Activated T-helper 17 cell treated with anti-CD3 and anti-CD28 coated beads, Interleukin-2, amount 50 U/mL, for 72 hours (primary cell): ENCODE measurements around the gene SLCO1B1. TPM values are rescaled to one million over a fixed set of nuclear protein-coding genes. Genes with fewer than 3 reads are reported as not detected.
"Not testable (repeated sequence)": the region's sequence is repeated elsewhere in the genome, so short reads cannot be mapped to it uniquely, and the experiment has no call there.

Source experiments
- ATAC-seq: fragments of 150-1000 bp; cut with Tn5 transposase; replicated peaks from 2 replicates; pipeline ENCODE4 v1.10.0; 2021; ENCODE audit warnings: mild to moderate bottlenecking, moderate library complexity
- H3K27ac Mint-ChIP-seq: one replicate; pipeline ENCODE4 v1.8.0; 2022; ENCODE audit warnings: mixed read lengths
- H3K27me3 Mint-ChIP-seq: one replicate; pipeline ENCODE4 v1.8.0; 2022; ENCODE audit warnings: mixed read lengths
- H3K36me3 Mint-ChIP-seq: one replicate; pipeline ENCODE4 v1.8.0; 2022; ENCODE audit warnings: low read depth, mild to moderate bottlenecking, mixed read lengths
- H3K4me1 Mint-ChIP-seq: one replicate; pipeline ENCODE4 v1.8.0; 2022; ENCODE audit warnings: mixed read lengths
- H3K4me3 Mint-ChIP-seq: one replicate; pipeline ENCODE4 v1.8.0; 2022; ENCODE audit warnings: mild to moderate bottlenecking, mixed read lengths
- H3K9me3 Mint-ChIP-seq: one replicate; pipeline ENCODE4 v1.8.0; 2022; ENCODE audit warnings: mixed read lengths
- total RNA-seq, 2 donors: library from RNA; stranded (reverse); gene quantifications; one replicate each; pipeline ENCODE4 v1.2.3, GENCODE V29; 2022

Gene SLCO1B1
- total RNA-seq, 2 donors from 2014 or later: not detected

DNA sequence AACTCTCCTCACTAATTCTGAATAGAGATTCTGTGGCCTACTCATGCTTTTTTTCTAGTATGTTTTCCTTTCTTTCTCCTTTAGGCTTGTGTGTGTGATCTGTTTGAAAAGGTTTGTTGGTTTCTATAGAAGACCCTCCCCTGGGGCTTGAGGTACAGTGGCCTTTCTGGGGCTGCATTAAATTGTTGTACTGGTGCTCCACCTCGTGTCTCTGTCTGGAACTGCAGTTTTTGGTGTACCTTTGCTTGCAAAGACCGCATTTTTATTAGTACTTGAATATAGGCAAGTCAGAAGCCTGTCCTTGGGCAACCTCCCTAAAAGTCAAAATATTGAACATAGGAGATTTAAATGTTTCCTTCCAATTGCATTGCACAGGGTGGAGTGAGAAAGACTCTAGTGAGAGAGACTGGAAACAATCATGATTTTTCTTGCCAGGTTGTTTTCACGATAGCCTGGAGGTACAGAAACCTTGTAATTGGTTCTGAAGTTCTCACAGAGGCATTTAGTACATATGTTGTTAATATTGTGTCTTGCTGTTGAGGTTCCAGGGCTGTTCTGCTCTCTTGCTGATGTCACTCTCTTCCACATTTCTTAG lies 39.0 kb downstream of the SLCO1B1 start:
- Mint-ChIP-seq H3K27me3 (peaks cover 3% of the 10 kb centered on the region), H3K36me3 (no peaks in the 10 kb centered on the region), H3K4me1 (no peaks in the 10 kb centered on the region), H3K4me3 (no peak overlapping the region), H3K27ac (no peak overlapping the region), H3K9me3 (no peaks in the 10 kb centered on the region)
- no peak for ATAC-seq

DNA sequence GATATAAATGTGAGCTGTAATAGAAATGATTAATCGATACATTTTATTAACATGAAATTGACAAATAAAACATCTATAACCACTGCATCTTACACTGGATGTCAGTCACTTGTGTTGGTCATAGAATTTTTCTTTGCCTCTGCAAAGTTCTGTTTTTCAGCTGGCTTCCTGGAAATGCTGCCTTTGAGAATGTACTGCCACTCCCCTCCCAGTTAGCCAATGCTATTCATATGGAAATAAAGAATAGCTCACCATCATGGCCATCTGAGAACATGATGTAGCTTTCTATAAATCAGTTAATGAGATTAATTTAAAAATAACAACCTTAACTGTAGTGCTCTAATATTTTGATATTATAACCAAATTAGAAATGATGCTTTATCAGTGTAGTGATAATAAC lies 41.1 kb downstream of the SLCO1B1 start:
- no peak for ATAC-seq
- no peak overlapping the region for H3K4me3 Mint-ChIP-seq
- no peaks in the 10 kb centered on the region for H3K36me3 Mint-ChIP-seq
- H3K27me3 Mint-ChIP-seq: peaks cover 3% of the 10 kb centered on the region
- no peak overlapping the region for H3K27ac Mint-ChIP-seq
- no peaks in the 10 kb centered on the region for H3K9me3 Mint-ChIP-seq
- no peaks in the 10 kb centered on the region for H3K4me1 Mint-ChIP-seq

DNA sequence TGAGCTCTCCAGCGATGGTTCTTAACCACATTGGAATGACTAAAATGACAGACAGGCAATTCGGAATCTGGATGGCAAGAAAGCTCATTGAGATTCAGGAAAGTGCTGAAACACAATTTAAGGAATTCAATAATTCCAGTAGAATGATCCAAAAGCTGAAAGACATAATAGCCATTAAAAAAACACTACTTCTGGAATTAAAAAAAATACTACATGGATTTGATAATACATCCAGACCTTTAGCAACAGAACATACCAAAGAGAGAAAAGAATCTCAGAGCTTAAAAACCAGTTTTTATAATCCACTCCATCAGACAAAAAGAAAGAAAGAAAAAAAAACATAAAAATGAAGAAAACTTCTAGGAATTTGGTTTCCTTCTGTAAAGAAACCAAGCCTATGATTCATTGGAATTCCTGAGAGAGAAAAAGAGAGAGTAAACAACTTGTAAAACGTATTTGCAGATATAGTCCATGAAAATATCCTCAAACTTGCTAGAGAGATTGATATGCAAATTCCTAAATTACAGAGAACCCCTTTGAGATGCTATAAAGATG lies 52.8 kb downstream of the SLCO1B1 start:
- no peak overlapping the region for H3K4me3 Mint-ChIP-seq
- no peak overlapping the region for H3K27ac Mint-ChIP-seq
- no peaks in the 10 kb centered on the region for H3K9me3 Mint-ChIP-seq
- H3K4me1 Mint-ChIP-seq: no peaks in the 10 kb centered on the region
- no peaks in the 10 kb centered on the region for H3K27me3 Mint-ChIP-seq
- H3K36me3 Mint-ChIP-seq: no peaks in the 10 kb centered on the region
- ATAC-seq: no peak

DNA sequence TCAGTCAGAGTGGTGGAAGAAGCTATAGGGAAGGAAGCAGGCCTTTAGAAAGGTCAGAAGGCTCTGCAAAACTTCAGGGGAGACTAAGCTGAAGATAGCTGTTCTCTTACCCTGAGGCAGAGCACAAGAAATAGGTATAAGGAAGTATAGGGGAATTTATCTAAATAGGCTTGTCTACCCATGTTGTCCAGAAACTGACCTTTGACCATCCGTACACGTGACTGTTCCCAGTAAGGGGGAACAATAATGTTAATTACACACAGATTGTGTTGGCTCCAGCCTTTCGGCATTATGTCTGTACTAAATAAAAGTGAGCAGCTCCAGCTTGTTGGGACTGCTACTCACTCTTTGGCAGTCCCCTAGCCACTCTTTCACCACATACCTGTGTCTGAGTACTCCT lies 59.0 kb downstream of the SLCO1B1 start:
- ATAC-seq: no peak
- Mint-ChIP-seq H3K27ac (no peak overlapping the region), H3K4me3 (no peak overlapping the region), H3K27me3 (no peaks in the 10 kb centered on the region), H3K4me1 (no peaks in the 10 kb centered on the region), H3K9me3 (peaks cover 6% of the 10 kb centered on the region), H3K36me3 (no peaks in the 10 kb centered on the region)

DNA sequence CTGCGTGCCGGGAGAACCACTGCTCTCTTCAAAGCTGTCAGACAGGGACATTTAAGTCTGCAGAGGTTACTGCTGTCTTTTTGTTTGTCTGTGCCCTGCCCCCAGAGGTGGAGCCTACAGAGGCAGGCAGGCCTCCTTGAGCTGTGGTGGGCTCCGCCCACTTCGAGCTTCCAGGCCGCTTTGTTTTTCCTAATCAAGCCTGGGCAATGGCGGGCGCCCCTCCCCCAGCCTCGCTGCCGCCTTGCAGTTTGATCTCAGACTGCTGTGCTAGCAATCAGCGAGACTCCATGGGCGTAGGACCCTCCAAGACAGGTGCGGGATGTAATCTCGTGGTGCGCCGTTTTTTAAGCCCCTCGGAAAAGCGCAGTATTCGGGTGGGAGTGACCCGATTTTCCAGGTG lies 83.4 kb downstream of the SLCO1B1 start:
- ATAC-seq, H3K4me3 Mint-ChIP-seq, H3K4me1 Mint-ChIP-seq, H3K9me3 Mint-ChIP-seq, H3K27ac Mint-ChIP-seq, H3K36me3 Mint-ChIP-seq, H3K27me3 Mint-ChIP-seq: not testable (repeated sequence)

DNA sequence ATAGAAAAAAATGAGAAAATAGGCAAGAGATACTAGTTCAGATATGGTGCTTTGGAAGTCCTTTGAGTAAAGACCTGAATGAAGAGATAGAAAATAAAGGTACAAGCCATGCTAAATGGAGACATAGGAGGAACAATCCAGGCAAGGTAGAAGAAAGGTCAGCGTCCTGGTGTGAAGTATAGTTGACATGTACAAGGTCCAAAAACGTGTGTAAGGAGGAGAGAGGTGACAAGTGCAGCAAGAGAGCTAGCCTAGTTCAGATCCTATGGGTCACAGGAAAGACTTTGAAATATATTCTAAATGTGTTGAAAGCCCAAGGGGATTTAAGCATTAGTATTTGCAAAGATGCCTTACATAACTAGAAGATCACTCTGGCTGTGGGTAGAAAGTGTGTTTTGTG lies 88.2 kb downstream of the SLCO1B1 start:
- H3K27me3 Mint-ChIP-seq: peaks cover 5% of the 10 kb centered on the region
- ATAC-seq: no peak
- H3K27ac Mint-ChIP-seq: no peak overlapping the region
- no peak overlapping the region for H3K4me3 Mint-ChIP-seq
- no peaks in the 10 kb centered on the region for H3K36me3 Mint-ChIP-seq
- H3K4me1 Mint-ChIP-seq: no peaks in the 10 kb centered on the region
- no peaks in the 10 kb centered on the region for H3K9me3 Mint-ChIP-seq

DNA sequence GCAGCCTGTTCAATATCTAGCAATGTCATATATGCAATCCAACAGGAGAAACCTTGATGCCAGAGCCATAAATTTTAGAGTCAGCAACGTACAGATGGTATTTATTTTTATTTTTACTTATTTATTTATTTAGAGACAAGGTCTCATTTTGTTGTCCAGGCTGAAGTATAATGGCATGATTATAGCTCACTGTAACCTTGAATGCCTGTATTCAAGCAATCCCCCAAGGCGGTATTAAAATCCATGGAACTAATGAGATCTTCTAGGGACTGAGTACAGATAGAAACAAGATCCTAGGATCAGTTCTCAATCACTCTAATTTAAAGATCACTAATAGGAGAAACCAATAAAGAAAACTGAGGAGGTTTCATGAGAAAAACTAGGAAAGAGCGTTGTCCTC lies 89.3 kb downstream of the SLCO1B1 start:
- H3K36me3 Mint-ChIP-seq: no peaks in the 10 kb centered on the region
- peaks cover 5% of the 10 kb centered on the region for H3K27me3 Mint-ChIP-seq
- no peaks in the 10 kb centered on the region for H3K4me1 Mint-ChIP-seq
- H3K4me3 Mint-ChIP-seq: no peak overlapping the region
- H3K27ac Mint-ChIP-seq: no peak overlapping the region
- ATAC-seq: no peak
- no peaks in the 10 kb centered on the region for H3K9me3 Mint-ChIP-seq

DNA sequence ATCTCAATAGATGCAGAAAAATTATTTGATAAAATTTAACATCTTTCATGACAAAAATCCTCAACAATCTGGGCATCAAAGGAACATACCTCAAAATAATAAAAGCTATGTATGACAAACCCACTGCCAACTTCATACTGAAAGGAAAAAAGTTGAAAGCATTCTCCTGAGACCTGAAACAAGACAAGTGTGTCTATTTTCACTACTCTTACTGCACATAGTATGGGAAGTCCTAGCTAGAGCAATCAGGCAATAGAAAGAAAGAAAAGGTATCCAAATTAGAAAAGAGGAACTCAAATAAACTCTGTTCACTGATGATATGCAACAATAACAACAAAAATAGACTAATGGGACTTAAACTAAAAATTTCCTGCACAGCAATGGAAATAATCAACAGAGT lies 90.1 kb downstream of the SLCO1B1 start:
- H3K36me3 Mint-ChIP-seq: no peaks in the 10 kb centered on the region
- H3K9me3 Mint-ChIP-seq: no peaks in the 10 kb centered on the region
- no peaks in the 10 kb centered on the region for H3K4me1 Mint-ChIP-seq
- no peak overlapping the region for H3K27ac Mint-ChIP-seq
- H3K4me3 Mint-ChIP-seq: no peak overlapping the region
- peaks cover 5% of the 10 kb centered on the region for H3K27me3 Mint-ChIP-seq
- no peak for ATAC-seq

DNA sequence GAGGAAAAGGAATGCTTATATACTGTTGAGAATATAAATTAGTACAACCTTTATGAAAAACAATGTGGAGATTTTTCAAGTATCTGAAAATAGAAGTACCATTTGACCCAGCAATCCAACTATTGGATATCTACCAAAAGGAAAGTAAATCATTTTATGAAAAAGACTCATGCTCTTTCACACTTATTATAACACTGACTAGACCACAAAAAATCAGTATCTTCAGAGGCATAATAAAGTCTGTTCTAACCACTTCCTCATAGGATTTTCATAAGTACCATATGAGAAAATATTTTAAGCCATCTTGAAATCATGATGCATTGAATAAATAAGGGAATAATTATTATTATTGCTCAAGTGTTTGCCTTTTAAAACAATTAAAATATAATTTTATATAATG lies 90.8 kb downstream of the SLCO1B1 start:
- H3K9me3 Mint-ChIP-seq: no peaks in the 10 kb centered on the region
- ATAC-seq: no peak
- H3K27ac Mint-ChIP-seq: no peak overlapping the region
- H3K36me3 Mint-ChIP-seq: no peaks in the 10 kb centered on the region
- H3K27me3 Mint-ChIP-seq: peaks cover 5% of the 10 kb centered on the region
- H3K4me1 Mint-ChIP-seq: no peaks in the 10 kb centered on the region
- no peak overlapping the region for H3K4me3 Mint-ChIP-seq

DNA sequence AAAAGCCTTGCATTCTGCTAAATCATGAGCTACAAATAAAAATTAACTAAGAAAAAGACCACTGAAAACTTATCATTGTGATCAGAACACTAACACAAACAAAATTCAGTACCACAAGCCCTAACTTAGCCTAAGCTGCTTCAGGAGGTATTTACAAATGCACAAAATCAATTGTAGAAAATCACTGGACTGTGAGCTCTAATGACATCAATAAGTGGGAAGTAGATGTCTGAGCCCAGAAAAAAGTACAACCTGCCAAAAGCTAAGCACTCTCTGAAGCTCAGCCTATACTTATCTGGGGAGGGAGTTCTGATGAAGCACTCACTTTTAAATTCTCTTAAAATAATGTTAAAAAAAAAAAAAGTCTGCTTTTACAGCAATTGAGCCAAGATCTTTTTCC lies 92.9 kb downstream of the SLCO1B1 start:
- no peaks in the 10 kb centered on the region for H3K4me1 Mint-ChIP-seq
- H3K4me3 Mint-ChIP-seq: no peak overlapping the region
- H3K27ac Mint-ChIP-seq: no peak overlapping the region
- no peaks in the 10 kb centered on the region for H3K9me3 Mint-ChIP-seq
- ATAC-seq: no peak
- H3K27me3 Mint-ChIP-seq: no peaks in the 10 kb centered on the region
- H3K36me3 Mint-ChIP-seq: no peaks in the 10 kb centered on the region

DNA sequence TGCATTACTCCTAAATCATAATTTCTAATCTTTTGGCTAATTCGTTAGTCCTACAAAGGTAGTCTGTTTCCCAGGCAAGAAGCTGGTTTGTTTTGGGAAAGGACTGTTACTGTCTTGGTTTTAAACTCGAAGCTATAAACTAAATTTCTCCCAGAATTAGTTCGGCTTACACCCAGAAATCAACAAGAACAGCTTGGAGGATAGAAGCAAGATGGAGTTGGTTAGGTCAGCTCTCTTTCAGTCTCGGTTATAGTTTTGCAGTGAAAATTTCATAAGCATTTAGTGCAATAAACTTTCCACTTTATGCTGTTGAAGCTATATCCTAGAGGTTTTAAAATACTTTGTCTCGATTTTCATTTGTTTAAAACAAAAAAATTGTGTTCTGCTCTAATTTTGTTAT lies 103.4 kb downstream of the SLCO1B1 start:
- Mint-ChIP-seq H3K4me1 (no peaks in the 10 kb centered on the region), H3K36me3 (no peaks in the 10 kb centered on the region), H3K9me3 (no peaks in the 10 kb centered on the region), H3K27me3 (peaks cover 9% of the 10 kb centered on the region), H3K27ac (no peak overlapping the region), H3K4me3 (no peak overlapping the region)
- no peak for ATAC-seq

DNA sequence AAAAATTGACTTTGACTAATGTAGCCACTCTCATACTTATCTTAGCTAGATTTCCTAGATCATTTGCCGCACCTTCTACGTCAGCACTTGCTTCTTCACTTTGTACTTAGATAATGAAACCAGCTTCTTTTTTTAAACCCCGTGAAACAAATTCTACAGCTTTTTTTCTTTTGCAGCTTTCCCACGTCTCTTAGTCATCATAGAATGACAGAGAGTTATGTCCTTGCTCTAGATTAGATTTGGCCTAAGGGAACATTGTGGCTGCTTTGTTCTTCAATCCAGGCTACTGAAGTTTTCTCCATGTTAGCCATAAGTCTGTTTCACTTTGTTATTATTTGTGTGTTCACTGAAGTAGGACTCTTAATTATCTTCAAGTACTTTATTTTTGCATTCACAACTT lies 108.9 kb downstream of the SLCO1B1 start:
- Mint-ChIP-seq H3K27me3 (peaks cover 7% of the 10 kb centered on the region), H3K9me3 (no peaks in the 10 kb centered on the region), H3K27ac (no peak overlapping the region), H3K36me3 (no peaks in the 10 kb centered on the region), H3K4me1 (no peaks in the 10 kb centered on the region), H3K4me3 (no peak overlapping the region)
- ATAC-seq: no peak

DNA sequence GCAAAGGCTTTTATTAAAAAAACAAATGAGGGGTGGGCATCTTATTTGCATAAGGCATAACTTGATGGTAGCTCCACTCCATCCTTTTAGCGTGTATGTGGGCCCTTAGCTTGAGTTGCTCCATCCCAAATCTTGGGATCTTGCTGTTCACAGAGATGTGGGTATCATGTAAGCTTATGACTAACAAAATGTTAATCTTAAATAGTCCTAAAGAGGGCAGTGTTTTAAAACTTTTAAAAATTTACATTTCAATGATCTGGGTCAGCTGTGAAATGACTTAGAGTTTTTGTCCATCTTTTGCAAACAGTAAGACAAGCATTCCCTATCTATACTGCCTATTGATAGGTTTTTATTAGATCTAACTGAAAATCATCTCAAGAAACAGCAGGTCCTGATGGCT lies 117.7 kb downstream of the SLCO1B1 start:
- H3K27ac Mint-ChIP-seq: no peak overlapping the region
- ATAC-seq: no peak
- no peaks in the 10 kb centered on the region for H3K27me3 Mint-ChIP-seq
- H3K4me1 Mint-ChIP-seq: no peaks in the 10 kb centered on the region
- no peaks in the 10 kb centered on the region for H3K9me3 Mint-ChIP-seq
- no peaks in the 10 kb centered on the region for H3K36me3 Mint-ChIP-seq
- H3K4me3 Mint-ChIP-seq: no peak overlapping the region

DNA sequence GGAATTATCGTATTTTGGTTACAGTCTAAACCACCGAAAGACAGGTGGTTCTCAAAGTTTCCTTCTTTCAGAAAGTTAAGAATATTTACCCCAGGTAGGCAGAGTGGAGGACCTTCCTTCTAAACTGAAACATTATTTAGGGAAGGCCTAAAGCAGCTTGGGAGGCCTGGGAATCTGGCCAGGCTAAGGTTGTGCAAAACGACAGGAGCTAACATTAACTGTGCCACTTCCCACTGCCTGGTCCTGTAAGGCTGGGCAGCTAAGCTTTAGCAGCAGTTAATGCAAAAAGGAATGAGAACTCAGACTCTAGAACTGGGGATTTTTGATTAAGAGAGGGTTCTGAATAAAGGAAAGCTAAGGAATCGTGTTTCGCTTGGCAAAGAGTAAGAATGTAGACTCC lies 121.1 kb downstream of the SLCO1B1 start:
- Mint-ChIP-seq H3K4me1 (no peaks in the 10 kb centered on the region), H3K27me3 (no peaks in the 10 kb centered on the region), H3K36me3 (no peaks in the 10 kb centered on the region), H3K27ac (no peak overlapping the region), H3K4me3 (no peak overlapping the region), H3K9me3 (no peaks in the 10 kb centered on the region)
- no peak for ATAC-seq

DNA sequence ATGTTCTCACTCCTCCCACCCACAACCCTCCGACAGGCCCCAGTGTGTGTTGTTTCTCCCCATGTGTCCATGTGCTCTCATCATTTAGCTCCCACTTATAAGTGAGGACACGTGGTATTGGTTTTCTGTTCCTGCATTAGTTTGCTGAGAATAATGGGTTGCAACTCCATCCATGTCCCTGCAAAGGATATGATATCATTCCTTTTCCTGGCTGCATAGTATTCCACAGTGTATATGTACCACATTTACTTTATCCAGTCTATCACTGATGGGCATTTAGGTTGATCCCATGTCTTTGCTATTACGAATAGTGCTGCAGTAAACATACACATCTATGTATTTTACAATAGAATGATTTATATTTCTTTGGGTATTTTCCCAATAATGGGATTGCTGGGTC lies 126.2 kb downstream of the SLCO1B1 start:
- ATAC-seq: no peak
- no peaks in the 10 kb centered on the region for H3K9me3 Mint-ChIP-seq

DNA sequence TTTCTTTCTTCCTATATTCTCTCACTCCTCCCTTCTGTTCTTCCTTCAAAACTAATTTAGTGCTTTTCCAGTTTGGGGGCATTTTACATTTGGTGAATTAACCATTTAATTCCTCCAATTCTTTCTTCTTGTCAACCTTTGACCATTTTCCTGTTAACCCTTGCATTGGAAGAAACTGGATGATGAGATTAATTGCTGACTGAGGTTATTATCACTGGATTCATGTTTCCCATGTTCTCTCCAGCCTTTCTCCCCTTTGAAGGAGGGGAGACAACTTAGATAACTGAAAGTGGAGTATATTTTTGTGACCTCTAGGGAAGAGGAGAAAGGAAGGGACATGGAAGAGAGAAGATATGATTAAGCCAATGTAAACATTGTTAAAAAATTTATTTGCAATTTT lies 133.2 kb downstream of the SLCO1B1 start:
- no peak for ATAC-seq
- peaks cover 19% of the 10 kb centered on the region for H3K27me3 Mint-ChIP-seq

More for the DNA sequence above, 126.2 kb downstream of the SLCO1B1 start:
- H3K27me3 Mint-ChIP-seq: no peaks in the 10 kb centered on the region
- no peak overlapping the region for H3K4me3 Mint-ChIP-seq
- H3K27ac Mint-ChIP-seq: no peak overlapping the region
- H3K36me3 Mint-ChIP-seq: no peaks in the 10 kb centered on the region
- H3K4me1 Mint-ChIP-seq: no peaks in the 10 kb centered on the region

More for the DNA sequence above, 133.2 kb downstream of the SLCO1B1 start:
- H3K4me1 Mint-ChIP-seq: no peaks in the 10 kb centered on the region
- H3K27ac Mint-ChIP-seq: no peak overlapping the region
- H3K36me3 Mint-ChIP-seq: no peaks in the 10 kb centered on the region
- no peak overlapping the region for H3K4me3 Mint-ChIP-seq
- H3K9me3 Mint-ChIP-seq: peaks cover 14% of the 10 kb centered on the region
